Kidney (tissue), 14 donors: ENCODE measurements around the gene CAMTA1. TPM values are rescaled to one million over a fixed set of nuclear protein-coding genes. Genes with fewer than 3 reads are reported as not detected.

Source experiments
- DNase-seq, 5 donors: peaks; one replicate each; pipeline ENCODE4 v3.0.0-alpha.2; 2013 to 2020
- FAIRE-seq: peaks from 2 replicates; lab custom pipeline; 2012; peaks lifted over from hg19 to GRCh38; lab: Jason Lieb, UNC
- H3K27ac ChIP-seq, 2 donors: one replicate each; pipeline ENCODE4 v1.7.0; 2013; ENCODE audit warnings: low read depth in 2 of 2, low read length in 2 of 2, inconsistent platforms in 1 of 2
- H3K27me3 ChIP-seq: one replicate; pipeline ENCODE4 v1.7.1; 2013; ENCODE audit warnings: low read length, inconsistent platforms; ENCODE audit not compliant: control insufficient read depth, insufficient read depth
- H3K36me3 ChIP-seq, 3 donors: one replicate each; pipeline versions ENCODE4 v1.7.0 to v1.7.1; 2013; ENCODE audit warnings: low read length in 3 of 3, control low read depth in 1 of 3, inconsistent platforms in 1 of 3; ENCODE audit not compliant: insufficient read depth in 3 of 3, control insufficient read depth in 2 of 3
- H3K4me1 ChIP-seq, 3 donors: one replicate each; pipeline versions ENCODE4 v1.7.0 to v1.7.1; 2013; ENCODE audit warnings: low read length in 3 of 3, inconsistent platforms in 1 of 3, low read depth in 1 of 3; ENCODE audit not compliant: control insufficient read depth in 2 of 3, insufficient read depth in 2 of 3
- H3K4me3 ChIP-seq, 3 donors: one replicate each; pipeline versions ENCODE4 v1.7.0 to v1.8.1; 2013; ENCODE audit warnings: low read length in 3 of 3, control low read depth in 1 of 3, inconsistent platforms in 1 of 3
- H3K9ac ChIP-seq, 3 donors: one replicate each; pipeline versions ENCODE4 v1.7.0 to v1.7.1; 2013; ENCODE audit warnings: low read length in 3 of 3, control low read depth in 1 of 3, inconsistent platforms in 1 of 3
- H3K9me3 ChIP-seq, 3 donors: one replicate each; pipeline versions ENCODE4 v1.7.0 to v1.7.1; 2013; ENCODE audit warnings: low read length in 3 of 3, control low read depth in 1 of 3, inconsistent platforms in 1 of 3; ENCODE audit not compliant: control insufficient read depth in 2 of 3, insufficient read depth in 1 of 3
- CTCF ChIP-seq: IDR thresholded peaks from 3 replicates; pipeline ENCODE4 v1.5.1; 2012; ENCODE audit warnings: mild to moderate bottlenecking, moderate library complexity, borderline replicate concordance; ENCODE audit not compliant: insufficient read depth; ENCODE audit errors: extremely low read depth
- intact Hi-C: fragments of 100-400 bp; cut with DNase I; formaldehyde crosslinking; loops from one replicate; pipeline ENCODE4 v1.11.1; 2022
- polyA plus RNA-seq: library from polyadenylated mRNA; stranded (reverse); fragments of 350-450 nt; fragmentation: Illumina TruSeq; extraction: RNeasy Lipid Tissue Mini Kit (QIAGEN cat#74804); gene quantifications from one replicate; pipeline ENCODE4 v1.2.3, GENCODE V29; 2014; ENCODE audit warnings: low read depth, low replicate concordance; ENCODE audit not compliant: insufficient read depth
- total RNA-seq: library from RNA; stranded (reverse); fragmentation: NEBNext Ultra II Directional; extraction: Animal tissue kit (Norgen Biotek cat#: 25700); gene quantifications from one replicate; pipeline ENCODE4 v1.2.1, GENCODE V29; 2021
- donor health status: control.
- donor health status: control.
- donor health status: control.
- donor health status: control.
- donor health status: control.
- donor health status: DM: yes; HTN: yes; CAD: no.
- donor health status: Normal renal cell carcinoma (clear cell type).

Gene CAMTA1
- total and polyA plus RNA-seq, 2 donors from 2014 or later: 79.0 to 170 TPM

GRCh38 chr1:7255303-7256058 is 470.2 kb downstream of the CAMTA1 start:
- H3K27ac ChIP-seq: no peak overlapping the region
- intact Hi-C loops: no loop called here

GRCh38 chr1:7256526-7256925 is 471.3 kb downstream of the CAMTA1 start:
- Histone ChIP-seq H3K4me3 (no peak overlapping the region), H3K9ac (no peak overlapping the region), H3K4me1 (no peaks in the 10 kb centered on the region), H3K27me3 (no peaks in the 10 kb centered on the region), H3K27ac (no peak overlapping the region), H3K9me3 (no peaks in the 10 kb centered on the region), H3K36me3 (no peaks in the 10 kb centered on the region)
- no peak for DNase-seq
- intact Hi-C loops: no loop called here
- no peak for FAIRE-seq
- no peak for TF ChIP-seq CTCF

More at GRCh38 chr1:7255303-7256058, 470.2 kb downstream of the CAMTA1 start:
- Histone ChIP-seq H3K4me1 (no peaks in the 10 kb centered on the region), H3K4me3 (no peak overlapping the region), H3K9me3 (no peaks in the 10 kb centered on the region), H3K27me3 (no peaks in the 10 kb centered on the region), H3K36me3 (no peaks in the 10 kb centered on the region), H3K9ac (no peak overlapping the region)
- FAIRE-seq: no peak
- TF ChIP-seq CTCF: no peak
- DNase-seq: no peak

- no peaks in the 10 kb centered on the region for H3K4me1 ChIP-seq
- no peaks in the 10 kb centered on the region for H3K9me3 ChIP-seq
- DNase-seq: peak in 2 of 5 donors; percentile 15 to 26
- intact Hi-C loops: no loop called here
- FAIRE-seq: no peak
- H3K27me3 ChIP-seq: no peaks in the 10 kb centered on the region
- H3K36me3 ChIP-seq: no peaks in the 10 kb centered on the region
- TF ChIP-seq CTCF: no peak
- H3K4me3 ChIP-seq: no peak overlapping the region
- no peak overlapping the region for H3K27ac ChIP-seq
- no peak overlapping the region for H3K9ac ChIP-seq
Measured at GRCh38 chr1:7257225-7257624, 472.0 kb downstream of the CAMTA1 start.
